K562 (cell line): ENCODE measurements around the gene IDI1. TPM values are rescaled to one million over a fixed set of nuclear protein-coding genes. Genes with fewer than 3 reads are reported as not detected.

Source experiments
- CHD2 ChIP-seq: IDR thresholded peaks from 2 replicates; pipeline ENCODE4 v1.6.1; 2011; ENCODE audit warnings: low read depth, low read length
- GTF2A2 ChIP-seq: IDR thresholded peaks from 2 replicates; pipeline ENCODE4 v1.6.1; 2016; ENCODE audit warnings: mild to moderate bottlenecking, missing genetic modification characterization, missing compliant biosample characterization
- KLF16 ChIP-seq: IDR thresholded peaks from 2 replicates; pipeline ENCODE4 v1.6.1; 2016; ENCODE audit warnings: antibody characterized with exemption
- MEF2A ChIP-seq: IDR thresholded peaks from 2 replicates; pipeline ENCODE4 v1.6.1; 2011; ENCODE audit warnings: low read depth, mild to moderate bottlenecking, low read length, moderate library complexity; ENCODE audit not compliant: control insufficient read depth
- MYC ChIP-seq, 2 experiments: fragments of 250-450 bp in 1 of 2; sonication (Bioruptor Pico) in 1 of 2; IDR thresholded peaks; 2 replicates each; pipeline versions ENCODE4 v1.5.1 to v1.6.1; 2012 to 2021; ENCODE audit warnings: low read depth in 2 of 2, borderline replicate concordance in 1 of 2, improper control_type of control experiment in 1 of 2, low read length in 1 of 2, mild to moderate bottlenecking in 1 of 2, moderate library complexity in 1 of 2
- NFE2 ChIP-seq: IDR thresholded peaks from 2 replicates; pipeline ENCODE4 v1.6.1; 2014; ENCODE audit warnings: antibody characterized with exemption, low read depth
- PATZ1 ChIP-seq: fragments of 250-450 bp; sonication (Bioruptor Pico); IDR thresholded peaks from 2 replicates; pipeline ENCODE4 v1.5.0; 2020; ENCODE audit warnings: mild to moderate bottlenecking, borderline replicate concordance
- RBM17 ChIP-seq: fragments of 200-400 bp; formaldehyde crosslinking; IDR thresholded peaks from 2 replicates; pipeline ENCODE4 v1.6.1; 2017; ENCODE audit warnings: low read depth, mild to moderate bottlenecking, low read length, borderline replicate concordance
- SAP30 ChIP-seq: fragments of 200-600 bp; sonication (generic); IDR thresholded peaks from 2 replicates; pipeline ENCODE4 v1.6.1; 2012; ENCODE audit warnings: borderline replicate concordance, low read depth, mild to moderate bottlenecking, moderate library complexity, low read length, control low read depth, inconsistent platforms; ENCODE audit not compliant: insufficient read depth, poor library complexity, severe bottlenecking
- U2AF1 ChIP-seq: fragments of 200-400 bp; formaldehyde crosslinking; optimal IDR thresholded peaks from 2 replicates; pipeline ENCODE3; 2017; ENCODE audit warnings: mild to moderate bottlenecking, low read depth, low read length, moderate library complexity
- ZNF512 ChIP-seq: IDR thresholded peaks from 2 replicates; pipeline ENCODE4 v1.6.1; 2016; ENCODE audit warnings: missing genetic modification characterization, missing compliant biosample characterization
- ZNF655 ChIP-seq: fragments of 250-450 bp; sonication (Bioruptor Pico); IDR thresholded peaks from 2 replicates; pipeline ENCODE4 v1.5.0; 2021
- ZNF76 ChIP-seq: fragments of 250-450 bp; sonication (Bioruptor Pico); IDR thresholded peaks from 2 replicates; pipeline ENCODE4 v1.4.0; 2020; ENCODE audit warnings: mild to moderate bottlenecking, moderate library complexity, borderline replicate concordance
- polyA plus RNA-seq, 8 experiments: library from polyadenylated mRNA; depleted of rRNA in 4 of 8; stranded (reverse) in 5 of 8; unstranded in 3 of 8; fragments of >200 nt; fragmentation: Nextera tagmentation in 2 of 8; fragmentation: Illumina TruSeq in 1 of 8; extraction: Ambion mirVana in 2 of 8; extraction: Trizol in 1 of 8; gene quantifications; 2 replicates each; pipeline versions ENCODE4 v1.2.1 to v1.2.3, GENCODE V29; 2011 to 2014; ENCODE audit warnings: inconsistent platforms in 1 of 8, missing spikeins in 1 of 8
- total RNA-seq, 7 experiments: library from RNA; depleted of rRNA in 6 of 7; stranded (reverse); fragments of >200 nt in 6 of 7; fragmentation: Illumina TruSeq in 2 of 7; extraction: Trizol in 2 of 7; gene quantifications; 2 replicates each; pipeline versions ENCODE4 v1.2.1 to v1.2.3, GENCODE V29; 2011 to 2021; ENCODE audit warnings: low replicate concordance in 1 of 7

IDI1 gene
- total and polyA plus RNA-seq, 9 of the 15 experiments (the other 6 are each of a cell fraction or from before 2014, with no cell fraction given) = 70.0 to 265 (median 119) TPM

GRCh38 chr10:1049425-1049958 is 573 bp upstream of the IDI1 start (continued):
- no peak for TF ChIP-seq ZNF512 (tag)
- no peak for TF ChIP-seq NFE2
- TF ChIP-seq SAP30 = no peak
- TF ChIP-seq RBM17 = no peak
- TF ChIP-seq MYC (IDR thresholded peaks at IDR 0.05; ENCODE audit: low read depth, low read length) = no peak
- 0 out of 2 replicates have a peak, but pooled peaks have one; percentile 8 for TF ChIP-seq MYC (CRISPR knock-in tag; IDR thresholded peaks at IDR 0.05; ENCODE audit: borderline replicate concordance, low read depth)
- TF ChIP-seq CHD2 = no peak
- no peak for TF ChIP-seq GTF2A2 (tag)
- no peak for TF ChIP-seq ZNF655 (CRISPR knock-in tag)
- no peak for TF ChIP-seq U2AF1
- no peak for TF ChIP-seq PATZ1
- no peak for TF ChIP-seq KLF16
- TF ChIP-seq ZNF76 (CRISPR knock-in tag) = no peak
- no peak for TF ChIP-seq MEF2A
